Uterus (tissue), 4 donors: ENCODE measurements around the gene CHERP. TPM values are rescaled to one million over a fixed set of nuclear protein-coding genes. Genes with fewer than 3 reads are reported as not detected.

Experiments
- DNase-seq, 2 donors: peaks; one replicate each; pipeline ENCODE4 v3.0.0-alpha.2; 2019 to 2020
- H3K27ac ChIP-seq, 2 donors: fragments of 200-600 bp; sonication (generic); 1 replicate in 1 of 2; 2 replicates in 1 of 2; pipeline ENCODE4 v1.5.1; 2016 to 2018
- H3K27me3 ChIP-seq, 2 donors: fragments of 200-600 bp; sonication (generic); one replicate each; pipeline ENCODE4 v1.5.1; 2018 to 2019; ENCODE audit warnings: control low read depth in 1 of 2
- H3K36me3 ChIP-seq, 2 donors: fragments of 200-600 bp; sonication (generic); one replicate each; pipeline ENCODE4 v1.5.1; 2019; ENCODE audit warnings: control low read depth in 1 of 2
- H3K4me1 ChIP-seq, 2 donors: fragments of 200-600 bp; sonication (generic); one replicate each; pipeline ENCODE4 v1.5.1; 2018 to 2019; ENCODE audit warnings: control low read depth in 1 of 2
- H3K4me3 ChIP-seq, 2 donors: fragments of 200-600 bp; sonication (generic); 1 replicate in 1 of 2; 2 replicates in 1 of 2; pipeline ENCODE4 v1.5.1; 2018 to 2019; ENCODE audit warnings: mild to moderate bottlenecking in 1 of 2
- H3K9me3 ChIP-seq, 2 donors: fragments of 200-600 bp; sonication (generic); one replicate each; pipeline ENCODE4 v1.5.1; 2019; ENCODE audit warnings: control low read depth in 1 of 2
- CTCF ChIP-seq, 4 experiments: fragments of 200-600 bp in 2 of 4; fragments of 450-650 bp in 2 of 4; sonication (generic) in 2 of 4; IDR thresholded peaks; one replicate each; pipeline ENCODE4 v1.5.1; 2016 to 2019; ENCODE audit warnings: antibody characterized with exemption in 4 of 4, mild to moderate bottlenecking in 2 of 4, moderate library complexity in 1 of 4
- POLR2A ChIP-seq, 2 donors: fragments of 450-650 bp; IDR thresholded peaks; one replicate each; pipeline ENCODE4 v1.6.1; 2016; ENCODE audit warnings: antibody characterized with exemption in 2 of 2, mild to moderate bottlenecking in 1 of 2, moderate library complexity in 1 of 2
- intact Hi-C: fragments of 100-400 bp; cut with DNase I; formaldehyde crosslinking; loops from one replicate; pipeline ENCODE4 v1.15.1; 2023; ENCODE audit warnings: low total_unique reads
- total RNA-seq, 4 donors: library from RNA; depleted of rRNA in 3 of 4; stranded (reverse); fragments of >200 nt in 3 of 4; gene quantifications; one replicate each; pipeline versions ENCODE4 v1.1.0 to v1.2.4, GENCODE V29; 2014 to 2023
- donor health status: DM: yes; HTN: yes; CAD: no.

CHERP gene
- total RNA-seq, 4 donors from 2014 or later = 1.8 to 47.9 (median 7.8) TPM

- Histone ChIP-seq H3K9me3 (no peaks in the 10 kb centered on the region), H3K4me3 (no peak overlapping the region), H3K27me3 (no peaks in the 10 kb centered on the region), H3K4me1 (peaks cover 23 to 35% of the 10 kb centered on the region in 2 donors), H3K27ac (peak overlapping the region; percentile 51 to 54), H3K36me3 (no peaks in the 10 kb centered on the region)
- DNase-seq = no peak
- intact Hi-C loops = no loop called here
- no peak for TF ChIP-seq POLR2A (IDR thresholded peaks at IDR 0.05)
These were observed 43.0 kb upstream of the CHERP start for GRCh38 chr19:16585094-16585801.

- no peaks in the 10 kb centered on the region for H3K27me3 ChIP-seq
- intact Hi-C loops = loop anchor here (5.0 kb wide), 1 partner anchor 43 kb away; the partner anchor contains the start of gene MED26
- peak overlapping the region; percentile 51 to 54 for H3K27ac ChIP-seq
- DNase-seq = peak; percentile 74 to 78
- H3K4me3 ChIP-seq = no peak overlapping the region
- peak in 1 of 4 experiments; percentile 8 for TF ChIP-seq CTCF (IDR thresholded peaks at IDR 0.05)
- TF ChIP-seq POLR2A (IDR thresholded peaks at IDR 0.05) = peak; percentile 27 to 31
- H3K4me1 ChIP-seq = peaks cover 15 to 35% of the 10 kb centered on the region in 2 donors
- H3K36me3 ChIP-seq = no peaks in the 10 kb centered on the region
- H3K9me3 ChIP-seq = no peaks in the 10 kb centered on the region
These were observed 42.2 kb upstream of the CHERP start for GRCh38 chr19:16584248-16585093.

- peak overlapping the region in 1 of 2 donors; percentile 24 for H3K27ac ChIP-seq
- intact Hi-C loops = loop anchor here (5.0 kb wide), 1 partner anchor 45 kb away; the partner anchor contains the start of gene MED26
- H3K4me1 ChIP-seq = peaks cover 6 to 22% of the 10 kb centered on the region in 2 donors
- DNase-seq = no peak
- no peaks in the 10 kb centered on the region for H3K27me3 ChIP-seq
- H3K36me3 ChIP-seq = no peaks in the 10 kb centered on the region
- H3K4me3 ChIP-seq = no peak overlapping the region
- H3K9me3 ChIP-seq = no peaks in the 10 kb centered on the region
- TF ChIP-seq CTCF (IDR thresholded peaks at IDR 0.05) = no peak
- no peak for TF ChIP-seq POLR2A (IDR thresholded peaks at IDR 0.05)
These were observed 40.4 kb upstream of the CHERP start for GRCh38 chr19:16582486-16583261.

- intact Hi-C loops = loop anchor here (5.0 kb wide), 1 partner anchor 45 kb away; the partner anchor contains the start of gene MED26
- peak overlapping the region in 1 of 2 donors; percentile 24 for H3K27ac ChIP-seq
- no peaks in the 10 kb centered on the region for H3K9me3 ChIP-seq
- H3K27me3 ChIP-seq = no peaks in the 10 kb centered on the region
- H3K4me3 ChIP-seq = no peak overlapping the region
- TF ChIP-seq POLR2A (IDR thresholded peaks at IDR 0.05) (no peak), CTCF (IDR thresholded peaks at IDR 0.05) (no peak)
- peaks cover 0 to 15% of the 10 kb centered on the region in 2 donors for H3K4me1 ChIP-seq
- DNase-seq = peak in 1 of 2 donors; percentile 46
- no peaks in the 10 kb centered on the region for H3K36me3 ChIP-seq
These were observed 39.7 kb upstream of the CHERP start for GRCh38 chr19:16581971-16582343.
